IMR-90 (cell line): ENCODE data around the gene ARHGAP10. TPM values are rescaled to one million over a fixed set of nuclear protein-coding genes. Genes with fewer than 3 reads are reported as not detected.

Source experiments
- ATAC-seq: fragments of 200-7000 bp; cut with Tn5 transposase; 2 replicates; pipeline ENCODE4 v1.9.1; 2020; ENCODE audit warnings: low read depth, mild to moderate bottlenecking, moderate library complexity
- BruUV-seq: library from RNA; stranded (reverse); fragments of 400-500 nt; replicated peaks from 2 replicates; lab custom pipeline; 2021; lab: Mats Ljungman, UMichigan
- CTCF ChIA-PET: fragments of 300-600 bp; formaldehyde crosslinking; extraction: SDS; loops from one replicate; lab custom pipeline; 2021; ENCODE audit warnings: antibody characterized with exemption; lab: Yijun Ruan, JAX
- POLR2A ChIA-PET: fragments of 300-600 bp; sonication (Branson Sonifier 250); formaldehyde crosslinking; loops from one replicate; lab custom pipeline; 2022; ENCODE audit warnings: antibody characterized with exemption; ENCODE audit not compliant: unreplicated experiment; lab: Charles Lee
- DNase-seq: peaks from one replicate; pipeline ENCODE4 v3.0.0; 2013
- H2AFZ ChIP-seq: replicated peaks from 2 replicates; pipeline ENCODE3; 2013; ENCODE audit warnings: low read length, mild to moderate bottlenecking; ENCODE audit not compliant: poor library complexity
- H2AK5ac ChIP-seq: 2 replicates; pipeline ENCODE4 v1.6.1; 2013; ENCODE audit warnings: low read depth, low read length, inconsistent platforms
- H2AK9ac ChIP-seq: replicated peaks from 2 replicates; pipeline ENCODE3; 2013; ENCODE audit warnings: mild to moderate bottlenecking, low read depth, low read length, moderate library complexity; ENCODE audit not compliant: poor library complexity
- H2BK120ac ChIP-seq: 2 replicates; pipeline ENCODE4 v1.6.1; 2013; ENCODE audit warnings: low read depth, low read length, inconsistent platforms
- H2BK15ac ChIP-seq: 3 replicates; pipeline ENCODE4 v1.6.1; 2013; ENCODE audit warnings: low read depth, low read length, inconsistent platforms
- H2BK20ac ChIP-seq: 2 replicates; pipeline ENCODE4 v1.6.1; 2013; ENCODE audit warnings: low read depth, mild to moderate bottlenecking, inconsistent platforms, low read length, moderate library complexity
- H2BK5ac ChIP-seq: 2 replicates; pipeline ENCODE4 v1.6.1; 2013; ENCODE audit warnings: mild to moderate bottlenecking, low read depth, low read length, inconsistent platforms; ENCODE audit not compliant: poor library complexity, severe bottlenecking
- H3K14ac ChIP-seq: replicated peaks from 2 replicates; pipeline ENCODE4 v1.6.1; 2013; ENCODE audit warnings: low read depth, low read length, inconsistent platforms
- H3K18ac ChIP-seq: 2 replicates; pipeline ENCODE4 v1.6.1; 2013; ENCODE audit warnings: low read depth, low read length, control low read depth
- H3K23ac ChIP-seq: 2 replicates; pipeline ENCODE4 v1.6.1; 2013; ENCODE audit warnings: low read depth, low read length, inconsistent platforms
- H3K27ac ChIP-seq: 2 replicates; pipeline ENCODE4 v1.5.1; 2013; ENCODE audit warnings: mild to moderate bottlenecking, control low read depth, low read length; ENCODE audit not compliant: insufficient read depth
- H3K27me3 ChIP-seq: 2 replicates; pipeline ENCODE4 v1.6.1; 2013; ENCODE audit warnings: low read length; ENCODE audit not compliant: control insufficient read depth, insufficient read depth
- H3K36me3 ChIP-seq: 2 replicates; pipeline ENCODE4 v1.6.1; 2013; ENCODE audit warnings: low read length, mixed read lengths; ENCODE audit not compliant: control insufficient read depth, insufficient read depth
- H3K4ac ChIP-seq: 2 replicates; pipeline ENCODE4 v1.6.1; 2013; ENCODE audit warnings: low read depth, low read length, inconsistent platforms
- H3K4me1 ChIP-seq: 2 replicates; pipeline ENCODE4 v1.6.1; 2013; ENCODE audit warnings: low read length, mixed read lengths; ENCODE audit not compliant: control insufficient read depth, insufficient read depth
- H3K4me2 ChIP-seq: 2 replicates; pipeline ENCODE4 v1.6.1; 2013; ENCODE audit warnings: low read depth, mild to moderate bottlenecking, control low read depth, low read length, moderate library complexity
- H3K4me3 ChIP-seq: 2 replicates; pipeline ENCODE4 v1.5.1; 2013; ENCODE audit warnings: low read depth, mild to moderate bottlenecking, control low read depth, low read length, moderate library complexity; ENCODE audit not compliant: insufficient read depth
- H3K56ac ChIP-seq: 2 replicates; pipeline ENCODE4 v1.6.1; 2013; ENCODE audit warnings: low read length, inconsistent platforms; ENCODE audit not compliant: insufficient read depth; ENCODE audit errors: extremely low read depth
- H3K79me1 ChIP-seq, 2 experiments: 2 replicates each; pipeline ENCODE4 v1.6.1; 2013; ENCODE audit warnings: low read length in 2 of 2, inconsistent platforms in 1 of 2, low read depth in 1 of 2
- H3K9ac ChIP-seq: 2 replicates; pipeline ENCODE4 v1.6.1; 2013; ENCODE audit warnings: low read depth, low read length, control low read depth
- H3K9me1 ChIP-seq: 2 replicates; pipeline ENCODE4 v1.6.1; 2013; ENCODE audit warnings: low read length, inconsistent platforms; ENCODE audit not compliant: insufficient read depth
- H3K9me3 ChIP-seq: 2 replicates; pipeline ENCODE4 v1.6.1; 2013; ENCODE audit warnings: low read length; ENCODE audit not compliant: control insufficient read depth, insufficient read depth
- H4K20me1 ChIP-seq: 2 replicates; pipeline ENCODE4 v1.6.1; 2013; ENCODE audit warnings: low read length, inconsistent platforms; ENCODE audit not compliant: insufficient read depth
- H4K5ac ChIP-seq: 2 replicates; pipeline ENCODE4 v1.6.1; 2013; ENCODE audit warnings: mild to moderate bottlenecking, low read depth, low read length, control low read depth
- H4K8ac ChIP-seq, 2 experiments: 2 replicates each; pipeline ENCODE4 v1.6.1; 2013; ENCODE audit warnings: low read depth in 2 of 2, low read length in 2 of 2, control low read depth in 1 of 2, inconsistent platforms in 1 of 2
- H4K91ac ChIP-seq: 2 replicates; pipeline ENCODE4 v1.6.1; 2013; ENCODE audit warnings: low read depth, low read length, inconsistent platforms; ENCODE audit not compliant: insufficient read depth
- BHLHE40 ChIP-seq: fragments of 150-350 bp; IDR thresholded peaks from 2 replicates; pipeline ENCODE4 v1.6.1; 2016; ENCODE audit warnings: mild to moderate bottlenecking, low read depth, low read length
- CEBPB ChIP-seq: IDR thresholded peaks from 2 replicates; pipeline ENCODE4 v1.6.1; 2012; ENCODE audit warnings: low read depth, low read length, improper control_type of control experiment
- CHD1 ChIP-seq: IDR thresholded peaks from 2 replicates; pipeline ENCODE4 v1.6.1; 2012; ENCODE audit warnings: low read depth, low read length, improper control_type of control experiment
- CTCF ChIP-seq: conservative IDR thresholded peaks from 2 replicates; pipeline ENCODE4 v1.5.1; 2012; ENCODE audit warnings: mild to moderate bottlenecking, low read depth, low read length, improper control_type of control experiment
- ELK1 ChIP-seq: fragments of 150-350 bp; IDR thresholded peaks from 2 replicates; pipeline ENCODE4 v1.6.1; 2016; ENCODE audit warnings: low read depth, mild to moderate bottlenecking, low read length, moderate library complexity, borderline replicate concordance
- FOS ChIP-seq: fragments of 150-350 bp; IDR thresholded peaks from 2 replicates; pipeline ENCODE4 v1.6.1; 2016; ENCODE audit warnings: low read depth, low read length
- MAFK ChIP-seq: IDR thresholded peaks from 2 replicates; pipeline ENCODE4 v1.6.1; 2012; ENCODE audit warnings: low read depth, low read length, improper control_type of control experiment
- MAZ ChIP-seq: IDR thresholded peaks from 2 replicates; pipeline ENCODE4 v1.6.1; 2012; ENCODE audit warnings: low read depth, mild to moderate bottlenecking, low read length, improper control_type of control experiment, moderate library complexity, borderline replicate concordance
- MXI1 ChIP-seq: IDR thresholded peaks from 2 replicates; pipeline ENCODE4 v1.6.1; 2012; ENCODE audit warnings: low read depth, mild to moderate bottlenecking, low read length, moderate library complexity, borderline replicate concordance
- NFE2L2 ChIP-seq: fragments of 150-350 bp; IDR thresholded peaks from 2 replicates; pipeline ENCODE4 v1.6.1; 2016; ENCODE audit warnings: low read depth, mild to moderate bottlenecking, low read length
- POLR2A ChIP-seq: IDR thresholded peaks from 2 replicates; pipeline ENCODE4 v1.6.1; 2012; ENCODE audit warnings: mild to moderate bottlenecking, low read depth, low read length
- RAD21 ChIP-seq: IDR thresholded peaks from 2 replicates; pipeline ENCODE4 v1.6.1; 2012; ENCODE audit warnings: low read length, improper control_type of control experiment
- RCOR1 ChIP-seq: IDR thresholded peaks from 2 replicates; pipeline ENCODE4 v1.6.1; 2012; ENCODE audit warnings: mild to moderate bottlenecking, low read length, improper control_type of control experiment; ENCODE audit not compliant: insufficient replicate concordance
- RFX5 ChIP-seq: IDR thresholded peaks from 2 replicates; pipeline ENCODE4 v1.8.0; 2012; ENCODE audit warnings: low read depth, mild to moderate bottlenecking, low read length, moderate library complexity
- SMC3 ChIP-seq: fragments of 150-350 bp; IDR thresholded peaks from 2 replicates; pipeline ENCODE4 v1.6.1; 2016; ENCODE audit warnings: low read depth, mild to moderate bottlenecking, antibody characterized with exemption, low read length, moderate library complexity
- USF2 ChIP-seq: fragments of 150-350 bp; IDR thresholded peaks from 2 replicates; pipeline ENCODE4 v1.6.1; 2017; ENCODE audit warnings: mild to moderate bottlenecking, antibody characterized with exemption, low read length, low read depth
- WGBS, 2 experiments: methylation state at CpG; one replicate each; pipeline versions ENCODE4 v1.1.5 to v1.1.7; 2013; ENCODE audit warnings: missing lambda C conversion rate in 2 of 2; ENCODE audit not compliant: insufficient read length in 1 of 2; ENCODE audit errors: extremely low coverage in 2 of 2; 5-methylcytosine and 5-hydroxymethylcytosine counted together
- dilution Hi-C: fragments of 300-500 bp; cut with HindIII; formaldehyde crosslinking; loops from one replicate; pipeline ENCODE4 v1.14.3; 2018; ENCODE audit warnings: low sequenced_read_pairs; ENCODE audit not compliant: unreplicated experiment
- in situ Hi-C: fragments of 300-500 bp; cut with MboI; formaldehyde crosslinking; loops from 3 replicates; pipeline ENCODE4 v1.14.3; 2019; ENCODE audit warnings: low sequenced_read_pairs, inconsistent platforms, mixed read lengths
- intact Hi-C: fragments of 100-400 bp; cut with micrococcal nuclease; formaldehyde crosslinking; loops from 2 replicates; pipeline ENCODE4 v1.10.0; 2022
- polyA plus RNA-seq, 3 experiments: library from polyadenylated mRNA; depleted of rRNA; stranded (reverse); fragments of >200 nt; gene quantifications; 2 replicates each; pipeline ENCODE4 v1.2.3, GENCODE V29; 2012; ENCODE audit warnings: low replicate concordance in 1 of 3
- total RNA-seq: library from RNA; depleted of rRNA; stranded (reverse); fragments of >200 nt; gene quantifications from 2 replicates; pipeline ENCODE4 v1.2.3, GENCODE V29; 2012

ARHGAP10 gene
- total and polyA plus RNA-seq, 2 of the 4 experiments (the other 2 are of a cell fraction), result 27.1 to 29.4 TPM

GRCh38 chr4:147944249-147944648, 212.4 kb downstream of the ARHGAP10 start:
- Histone ChIP-seq H2BK20ac (no peak overlapping the region), H3K4me3 (no peak overlapping the region), H3K56ac (no peak overlapping the region), H2BK120ac (no peak overlapping the region), H3K79me1 (peaks cover 0 to 3% of the 10 kb centered on the region in 2 experiments; a peak in 1 of 4 replicates), H2BK5ac (no peak overlapping the region), H4K5ac (no peak overlapping the region), H3K4me1 (peaks cover 6% of the 10 kb centered on the region), H3K18ac (no peak overlapping the region), H4K20me1 (no peaks in the 10 kb centered on the region), H3K4me2 (no peak overlapping the region), H2AK5ac (no peak overlapping the region), H3K9me3 (no peaks in the 10 kb centered on the region), H3K23ac (no peak overlapping the region), H3K9ac (no peak overlapping the region), H3K27me3 (no peaks in the 10 kb centered on the region), H3K14ac (no peak overlapping the region), H4K91ac (no peak overlapping the region), H2BK15ac (no peak overlapping the region), H3K36me3 (peaks cover 17% of the 10 kb centered on the region), H2AK9ac (no peak overlapping the region), H2AFZ (no peak overlapping the region), H3K9me1 (peaks cover 5% of the 10 kb centered on the region; the same call in 1 of the 2 replicates), H3K4ac (no peak overlapping the region), H4K8ac (no peak overlapping the region), H3K27ac (no peak overlapping the region)
- no TSS peak for BruUV-seq
- ChIA-PET POLR2A (no interaction called here), CTCF (no interaction called here)
- WGBS, 2 experiments, result no CpG with 5 or more reads among the region's 1 CpG
- in situ Hi-C loops, result no loop called here
- intact Hi-C loops, result no loop called here
- DNase-seq (no peak), ATAC-seq (no peak)
- dilution Hi-C loops, result no loop called here
- TF ChIP-seq NFE2L2 (no peak), USF2 (no peak), CHD1 (no peak), POLR2A (no peak), RAD21 (no peak), CEBPB (no peak), MAFK (no peak), ELK1 (no peak), MAZ (no peak), MXI1 (no peak), SMC3 (no peak), BHLHE40 (no peak), RFX5 (no peak), FOS (no peak), CTCF (no peak), RCOR1 (no peak)
